HG03521 (cell line): ENCODE results near the gene MAP4K2.

ENCODE experiments used
- ATAC-seq: cut with Tn5 transposase; IDR thresholded peaks from one replicate; pipeline ENCODE4 v1.9.1; 2021; ENCODE audit warnings: mild to moderate bottlenecking, moderate library complexity; ENCODE audit not compliant: unreplicated experiment

The MAP4K2 gene

DNA sequence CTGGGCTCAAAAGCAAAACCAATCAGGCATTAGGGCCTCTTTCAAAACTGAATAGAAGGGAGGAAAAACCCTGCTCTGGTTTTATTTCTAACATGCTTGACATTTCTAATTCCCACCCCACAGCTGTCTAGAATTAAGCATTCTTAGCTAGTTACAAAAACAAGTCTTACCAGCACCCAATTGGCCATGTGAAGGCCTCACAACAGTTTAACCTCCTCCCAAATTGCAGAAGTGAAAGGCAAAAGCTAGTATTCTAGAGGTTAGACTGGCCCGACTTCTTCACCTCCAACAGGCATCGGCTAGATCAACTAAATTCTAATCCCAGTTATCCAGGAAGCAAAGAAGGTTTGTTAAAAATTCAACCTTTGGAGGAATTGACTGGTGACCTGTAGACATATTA is 31.2 kb downstream of the MAP4K2 start:
- ATAC-seq, result no peak

DNA sequence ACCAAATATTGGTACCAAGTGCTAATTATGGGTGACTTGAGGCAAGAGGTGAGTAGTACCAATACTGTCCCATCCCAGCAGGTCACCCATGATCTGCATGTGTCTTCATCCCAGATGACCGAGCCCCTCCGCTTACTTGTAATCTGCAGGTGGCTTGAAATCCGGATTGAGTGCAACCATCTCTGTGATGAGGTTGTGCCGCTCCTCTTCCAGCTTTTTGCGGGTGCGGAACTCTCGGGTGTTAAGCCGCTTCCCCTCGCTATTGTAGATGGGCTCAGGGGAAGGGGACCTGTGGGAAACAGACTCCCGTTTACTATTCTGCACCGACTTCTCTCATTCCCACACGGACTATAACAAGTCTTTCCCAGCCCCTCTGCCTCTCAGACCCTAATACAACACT is 32.9 kb downstream of the MAP4K2 start:
- ATAC-seq, result no peak

DNA sequence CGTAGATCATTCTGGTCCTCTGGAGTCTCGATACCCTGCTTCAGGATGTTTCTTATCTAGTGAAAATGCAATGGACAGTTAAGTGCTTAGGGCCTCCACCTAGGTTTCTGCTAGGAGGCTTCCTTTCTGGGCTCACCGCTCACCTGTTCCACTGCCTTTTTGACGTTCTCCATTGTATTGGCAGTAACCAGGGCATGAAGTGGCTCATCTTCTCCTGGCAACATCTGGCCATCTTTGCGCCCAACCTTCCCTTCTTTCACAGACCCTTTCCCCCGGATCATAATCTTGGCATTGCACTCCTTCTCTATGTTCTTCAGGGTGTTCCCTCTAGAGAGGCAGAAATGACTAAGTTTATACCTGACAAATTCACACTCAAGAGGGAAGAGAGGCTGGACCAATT is 33.7 kb downstream of the MAP4K2 start:
- ATAC-seq, result no peak

- no peak for ATAC-seq
These were observed 34.7 kb downstream of the MAP4K2 start for GRCh38 chr11:64768300-64768694.

GRCh38 chr11:64767344-64768299 is 35.4 kb downstream of the MAP4K2 start:
- no peak for ATAC-seq

GRCh38 chr11:64766881-64767280 is 36.1 kb downstream of the MAP4K2 start:
- ATAC-seq, result no peak

DNA sequence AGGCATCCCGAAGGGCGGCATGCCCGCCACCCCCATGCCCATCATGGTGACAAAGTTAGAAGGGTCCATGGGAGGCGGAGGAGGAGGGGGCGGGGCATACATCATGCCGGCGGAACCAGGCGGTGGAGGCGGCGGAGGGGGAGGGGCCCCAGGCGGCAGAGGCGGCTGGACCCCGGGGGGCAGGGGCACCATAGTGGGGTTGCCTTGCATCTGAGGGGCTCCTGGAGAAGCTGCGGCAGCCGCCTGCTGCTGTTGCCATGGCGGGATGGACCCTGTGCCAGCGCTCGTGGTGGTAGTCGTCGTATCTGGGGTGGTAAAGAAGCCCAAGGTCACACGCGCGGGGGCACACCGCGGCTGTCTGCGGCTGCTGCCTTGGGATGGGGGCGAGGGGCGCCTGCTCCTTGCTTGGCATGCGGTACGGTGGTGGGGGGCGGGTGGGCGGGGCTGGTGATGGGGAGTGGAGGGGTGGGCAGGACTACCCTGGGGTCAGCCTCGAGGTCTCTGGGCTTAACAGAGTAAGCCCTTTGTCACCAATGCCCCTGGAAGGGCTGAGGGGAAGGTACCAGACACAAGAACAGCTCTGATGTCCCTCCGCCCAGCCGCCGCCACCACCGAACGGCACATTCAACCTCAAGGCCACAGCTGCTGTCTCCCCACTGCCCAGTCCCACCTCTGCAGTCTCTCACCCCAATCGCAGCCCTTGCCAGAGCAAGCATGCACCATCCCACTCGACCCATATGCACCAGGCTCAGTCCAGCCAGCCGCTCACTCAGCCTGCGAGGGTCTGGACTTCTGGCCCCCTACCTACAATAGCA is 37.0 kb downstream of the MAP4K2 start:
- ATAC-seq, result no peak

- no peak for ATAC-seq
These were observed 37.6 kb downstream of the MAP4K2 start for GRCh38 chr11:64765291-64765850.

- ATAC-seq, result no peak
These were observed 38.3 kb downstream of the MAP4K2 start for GRCh38 chr11:64764753-64765152.

DNA sequence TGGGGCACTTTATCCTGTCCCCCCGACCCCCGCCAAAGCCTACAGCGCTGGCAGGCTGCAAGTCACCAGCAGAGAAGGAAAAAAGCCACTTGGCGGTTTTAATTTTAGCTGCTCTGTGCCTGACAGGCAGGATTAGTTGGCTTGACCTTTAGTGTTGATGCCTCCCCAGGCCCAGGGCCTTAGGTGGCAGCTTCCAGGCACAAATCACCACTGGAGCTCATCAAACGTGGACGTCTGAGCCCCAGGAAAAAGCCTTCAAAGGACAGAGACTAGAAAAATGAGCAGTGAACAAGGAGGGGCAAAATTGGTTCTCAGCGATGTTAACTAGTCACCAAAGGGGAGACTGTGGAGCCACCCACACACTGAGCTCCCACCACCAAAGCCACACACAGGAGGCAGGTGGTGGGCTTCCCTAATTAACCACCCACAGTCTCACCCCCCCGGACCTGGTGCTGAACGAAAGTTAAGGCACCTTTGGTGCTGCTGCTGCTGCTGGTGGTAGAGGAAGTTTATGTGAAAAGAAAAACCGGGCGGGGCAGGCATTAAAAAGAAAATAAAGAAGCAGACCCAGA is 38.9 kb downstream of the MAP4K2 start:
- ATAC-seq, result no peak

DNA sequence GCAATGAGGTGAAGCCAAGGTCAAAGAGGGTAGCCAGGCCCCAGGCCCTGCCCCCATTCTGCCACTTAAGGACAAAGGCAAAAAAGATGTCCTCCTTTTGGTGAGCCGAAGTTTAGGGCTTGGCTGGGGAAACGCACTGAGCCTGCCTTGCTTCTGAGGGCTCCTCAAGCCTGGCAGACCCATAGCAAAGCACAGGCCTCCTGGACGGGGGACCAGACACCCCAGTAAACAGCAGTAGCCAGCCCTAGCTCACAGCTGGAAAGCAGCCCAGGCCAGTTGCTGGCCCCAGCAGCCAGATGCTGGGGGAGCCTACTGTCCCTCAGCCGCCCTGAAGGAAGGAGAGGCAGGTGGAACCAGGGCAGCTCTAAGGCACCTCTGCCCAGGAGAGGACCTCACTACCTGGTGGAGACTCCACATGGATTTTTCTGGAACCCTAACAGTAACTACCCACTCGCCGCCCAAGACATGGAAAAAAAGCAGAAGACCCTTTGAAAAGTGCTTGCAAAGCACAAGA is 39.4 kb downstream of the MAP4K2 start:
- no peak for ATAC-seq

DNA sequence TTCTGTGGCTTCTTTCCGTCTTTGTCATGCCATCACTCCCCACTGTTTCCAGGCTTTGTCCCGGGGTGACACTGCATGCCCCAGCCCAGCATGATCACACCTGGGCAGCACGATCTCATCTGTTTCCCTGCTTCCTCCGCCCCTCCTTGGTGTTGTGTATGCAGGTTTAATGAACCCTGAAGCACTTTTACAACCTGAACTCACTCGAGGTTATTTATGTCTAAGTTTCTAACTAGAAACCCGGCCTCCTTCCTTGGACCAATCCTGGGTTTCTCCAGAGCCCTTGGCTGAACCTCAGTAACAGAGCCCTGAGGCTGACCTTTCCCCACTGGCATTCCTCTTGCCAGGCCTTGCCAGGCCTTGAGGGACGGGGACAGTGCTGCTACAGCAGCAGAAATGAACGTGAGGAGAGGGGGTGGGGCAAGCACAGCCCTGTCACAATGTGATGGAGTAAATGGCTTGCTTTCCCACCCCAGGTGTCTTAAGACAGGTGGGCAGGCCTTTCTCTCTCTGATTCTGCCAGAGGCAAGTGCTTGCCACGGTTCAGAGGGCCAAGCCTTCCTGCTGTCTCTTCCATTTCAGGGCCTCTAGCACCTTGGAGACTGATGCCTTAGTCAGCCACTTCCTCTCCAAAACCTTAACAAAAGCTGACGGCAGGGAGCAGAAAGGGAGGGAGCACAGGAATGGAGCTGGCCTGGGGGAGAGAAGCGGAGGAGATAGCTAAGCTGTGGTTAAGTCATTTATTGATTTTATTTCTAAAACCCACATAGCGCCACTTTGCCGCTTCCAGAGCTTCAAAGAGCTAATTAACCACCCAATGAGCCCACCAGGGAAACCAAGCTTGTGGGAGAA is 40.1 kb downstream of the MAP4K2 start:
- no peak for ATAC-seq

- ATAC-seq, result no peak
These were observed 40.7 kb downstream of the MAP4K2 start for GRCh38 chr11:64762277-64762673.

DNA sequence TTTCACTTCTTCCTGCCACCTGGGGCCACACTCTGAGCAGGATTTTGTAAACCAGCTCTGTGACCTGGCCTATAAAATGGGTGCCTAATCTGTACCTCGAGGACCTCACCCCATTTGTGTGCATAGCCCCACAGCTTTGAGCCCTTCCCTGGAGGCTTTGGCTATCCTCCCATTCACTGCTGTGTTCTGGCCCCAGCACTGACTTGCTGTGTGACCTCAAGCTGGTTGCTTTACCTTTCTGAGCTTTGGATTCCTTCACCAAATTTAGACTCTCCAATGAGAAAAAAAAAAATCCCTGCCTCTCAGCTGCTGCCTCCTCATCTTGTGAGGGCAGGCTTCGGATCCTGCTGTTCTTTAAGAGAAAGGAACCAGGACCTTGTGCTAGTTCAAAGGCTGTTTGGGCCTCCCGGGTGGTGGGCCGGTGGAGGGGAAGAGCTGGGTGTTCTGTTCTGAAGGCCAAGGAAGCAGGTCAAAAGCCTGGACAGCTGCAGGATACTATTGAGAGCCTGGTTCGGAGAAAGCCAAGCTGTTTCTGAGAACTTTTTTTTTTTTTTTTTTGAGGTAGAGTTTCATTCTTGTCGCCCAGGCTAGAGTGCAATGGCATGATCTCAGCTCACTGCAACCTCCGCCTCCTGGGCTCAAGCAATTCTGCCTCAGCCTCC is 42.1 kb downstream of the MAP4K2 start:
- no peak for ATAC-seq

DNA sequence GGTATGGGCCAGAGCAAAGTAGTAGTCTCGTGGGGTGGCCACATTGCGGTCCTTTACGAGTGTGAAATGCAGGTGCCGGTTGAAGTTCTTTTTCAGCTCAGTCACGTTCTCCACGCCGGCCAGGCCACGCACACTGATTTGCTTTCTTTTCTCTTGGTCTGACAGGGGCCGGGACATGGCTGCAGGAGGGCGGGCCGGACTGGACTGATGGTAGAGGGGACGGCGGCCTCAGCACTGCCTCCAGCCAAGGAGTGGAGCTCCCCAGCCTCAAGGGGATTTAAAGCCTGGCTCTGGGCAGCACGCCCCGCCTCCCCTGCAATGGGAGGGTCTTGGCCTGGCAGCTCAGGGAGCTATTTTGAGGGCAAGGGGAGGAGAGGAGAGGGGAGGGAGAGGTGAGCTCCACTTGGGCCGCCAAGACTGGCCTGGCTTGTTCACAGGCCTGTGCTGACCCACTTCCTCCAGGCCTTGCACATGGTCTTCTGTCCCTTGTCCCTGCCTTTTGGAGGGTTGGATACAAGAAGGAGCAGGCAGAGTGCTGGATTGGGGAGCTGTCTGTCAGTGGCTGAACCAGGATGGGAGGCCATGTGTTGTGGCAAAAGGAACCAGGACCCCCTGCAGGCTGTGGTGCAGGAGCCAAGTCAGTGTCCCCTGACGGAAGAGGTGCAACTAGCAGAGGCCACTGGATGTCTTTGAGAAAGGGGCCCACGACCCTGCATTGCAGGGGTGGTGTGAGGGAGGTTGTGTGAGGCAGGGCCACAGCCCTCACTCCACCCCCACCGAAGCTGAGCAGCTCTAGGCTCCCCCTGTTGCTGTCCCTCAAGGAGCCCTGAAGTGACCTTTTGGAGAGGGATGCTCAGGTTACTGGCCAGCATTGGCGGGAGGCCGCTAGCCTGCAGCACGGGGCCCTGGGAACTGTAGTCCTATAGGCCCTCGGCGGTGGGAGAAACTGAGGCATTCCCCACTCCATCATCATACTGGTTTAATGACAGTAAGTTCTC is 43.0 kb downstream of the MAP4K2 start, which contains the start of gene PYGM:
Gene PYGM, minus strand, starts transcription at position 253 of the 998 bp plus-strand sequence. Its CDS starts 76 bp downstream, at position 177.
- no peak for ATAC-seq

- ATAC-seq, result no peak
These were observed 43.8 kb downstream of the MAP4K2 start for GRCh38 chr11:64759131-64759721.

GRCh38 chr11:64758330-64759079 is 44.5 kb downstream of the MAP4K2 start:
- ATAC-seq, result no peak
